DOHH2 (cell line): ENCODE results near the gene C21orf58.

Experiments
- H3F3A ChIP-seq: fragments of 200-600 bp; sonication (generic), shearing (Covaris generic); 2 replicates; pipeline ENCODE4 v1.6.0; 2016; ENCODE audit warnings: antibody characterized with exemption, mild to moderate bottlenecking; ENCODE audit not compliant: control insufficient read depth, insufficient read depth
- H3K27ac ChIP-seq: fragments of 200-600 bp; sonication (generic); 2 replicates; pipeline ENCODE4 v1.5.1; 2014; ENCODE audit warnings: low read depth, mild to moderate bottlenecking, low read length, moderate library complexity
- H3K27me3 ChIP-seq: fragments of 200-600 bp; sonication (generic); 2 replicates; pipeline ENCODE4 v1.6.1; 2014; ENCODE audit warnings: mild to moderate bottlenecking, low read length, mixed read lengths; ENCODE audit not compliant: control insufficient read depth
- H3K36me3 ChIP-seq: fragments of 200-600 bp; sonication (generic); 2 replicates; pipeline ENCODE4 v1.6.1; 2014; ENCODE audit warnings: mild to moderate bottlenecking, low read length, moderate library complexity, mixed read lengths; ENCODE audit not compliant: control insufficient read depth
- H3K4me1 ChIP-seq: fragments of 200-600 bp; sonication (generic); 2 replicates; pipeline ENCODE4 v1.6.1; 2014; ENCODE audit warnings: mild to moderate bottlenecking, low read length, mixed read lengths; ENCODE audit not compliant: control insufficient read depth
- H3K4me2 ChIP-seq: fragments of 200-600 bp; sonication (generic); 2 replicates; pipeline ENCODE4 v1.6.0; 2014; ENCODE audit warnings: mild to moderate bottlenecking, low read length, moderate library complexity
- H3K4me3 ChIP-seq: fragments of 200-600 bp; sonication (generic); 2 replicates; pipeline ENCODE4 v1.5.1; 2014; ENCODE audit warnings: mild to moderate bottlenecking, low read length, mixed read lengths
- H3K79me2 ChIP-seq: fragments of 200-600 bp; sonication (generic); 2 replicates; pipeline ENCODE4 v1.6.1; 2014; ENCODE audit warnings: mild to moderate bottlenecking, low read length, mixed read lengths; ENCODE audit not compliant: control insufficient read depth
- H3K9me2 ChIP-seq: fragments of 200-600 bp; sonication (generic); replicated peaks from 2 replicates; pipeline ENCODE4 v1.6.1; 2014; ENCODE audit warnings: mild to moderate bottlenecking, low read length, mixed read lengths; ENCODE audit not compliant: control insufficient read depth
- H3K9me3 ChIP-seq: fragments of 200-600 bp; sonication (generic); 2 replicates; pipeline ENCODE4 v1.6.1; 2014; ENCODE audit warnings: antibody characterized with exemption, low read length, mixed read lengths; ENCODE audit not compliant: control insufficient read depth, insufficient read depth
- H4K20me1 ChIP-seq: fragments of 200-600 bp; sonication (generic); 2 replicates; pipeline ENCODE4 v1.6.0; 2014; ENCODE audit warnings: low read depth, mild to moderate bottlenecking, antibody characterized with exemption, low read length, moderate library complexity; ENCODE audit not compliant: control insufficient read depth, insufficient read depth
- EZH2phosphoT487 ChIP-seq: fragments of 200-600 bp; sonication (generic); IDR thresholded peaks from 2 replicates; pipeline ENCODE4 v1.6.1; 2017; ENCODE audit warnings: borderline replicate concordance, mild to moderate bottlenecking, antibody characterized with exemption, low read length, moderate library complexity, mixed read lengths
- TF ChIP-seq, protein P1 (sequence below): fragments of 200-600 bp; sonication (generic); IDR thresholded peaks from one replicate; pipeline ENCODE4 v1.5.1; 2014; ENCODE audit warnings: antibody characterized with exemption, mild to moderate bottlenecking, low read depth, low read length; ENCODE audit not compliant: poor library complexity, severe bottlenecking

C21orf58 gene

DNA sequence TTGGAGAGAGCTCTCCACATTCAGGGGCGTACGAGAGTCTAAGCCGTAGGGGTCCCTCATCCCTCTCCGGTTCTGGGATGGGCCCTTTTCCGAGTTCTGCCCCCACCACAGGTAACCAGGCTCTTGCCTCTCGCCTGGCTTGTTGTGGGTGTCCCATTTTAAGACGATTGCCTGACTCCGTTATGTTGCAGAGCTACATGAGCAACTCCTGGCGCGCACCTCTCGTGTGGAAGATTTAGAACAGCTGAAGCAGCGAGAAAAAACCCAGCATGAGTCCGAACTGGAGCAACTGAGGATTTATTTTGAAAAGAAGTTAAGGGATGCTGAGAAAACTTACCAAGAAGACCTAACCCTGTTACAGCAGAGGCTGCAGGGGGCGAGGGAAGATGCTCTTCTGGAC, 29.2 kb upstream of the C21orf58 start:
- TF ChIP-seq, protein P1, sequence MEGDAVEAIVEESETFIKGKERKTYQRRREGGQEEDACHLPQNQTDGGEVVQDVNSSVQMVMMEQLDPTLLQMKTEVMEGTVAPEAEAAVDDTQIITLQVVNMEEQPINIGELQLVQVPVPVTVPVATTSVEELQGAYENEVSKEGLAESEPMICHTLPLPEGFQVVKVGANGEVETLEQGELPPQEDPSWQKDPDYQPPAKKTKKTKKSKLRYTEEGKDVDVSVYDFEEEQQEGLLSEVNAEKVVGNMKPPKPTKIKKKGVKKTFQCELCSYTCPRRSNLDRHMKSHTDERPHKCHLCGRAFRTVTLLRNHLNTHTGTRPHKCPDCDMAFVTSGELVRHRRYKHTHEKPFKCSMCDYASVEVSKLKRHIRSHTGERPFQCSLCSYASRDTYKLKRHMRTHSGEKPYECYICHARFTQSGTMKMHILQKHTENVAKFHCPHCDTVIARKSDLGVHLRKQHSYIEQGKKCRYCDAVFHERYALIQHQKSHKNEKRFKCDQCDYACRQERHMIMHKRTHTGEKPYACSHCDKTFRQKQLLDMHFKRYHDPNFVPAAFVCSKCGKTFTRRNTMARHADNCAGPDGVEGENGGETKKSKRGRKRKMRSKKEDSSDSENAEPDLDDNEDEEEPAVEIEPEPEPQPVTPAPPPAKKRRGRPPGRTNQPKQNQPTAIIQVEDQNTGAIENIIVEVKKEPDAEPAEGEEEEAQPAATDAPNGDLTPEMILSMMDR = no peak
- TF ChIP-seq EZH2phosphoT487 = no peak
- no peak overlapping the region for H3K27ac ChIP-seq

DNA sequence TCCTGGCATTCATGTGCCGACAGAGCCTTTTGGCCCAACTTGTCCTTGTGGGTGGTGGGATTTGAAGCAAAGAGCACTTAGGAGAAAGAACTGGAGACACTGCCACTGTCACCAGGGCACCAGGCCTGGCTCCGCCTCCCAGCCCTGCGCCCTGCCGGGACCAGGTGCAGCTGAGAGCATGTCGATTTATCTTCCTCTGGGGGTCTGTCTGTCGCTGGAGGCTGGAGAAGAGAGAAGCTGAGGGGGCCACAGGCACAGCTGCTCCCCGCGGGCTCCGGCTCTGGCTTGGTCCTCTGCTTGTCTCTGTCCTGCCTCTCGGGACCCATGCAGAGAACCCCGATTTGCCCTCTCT, 28.5 kb upstream of the C21orf58 start:
- H3K4me3 ChIP-seq = no peak overlapping the region
- H3K36me3 ChIP-seq = peaks cover 92% of the 10 kb centered on the region
- no peaks in the 10 kb centered on the region for H3K9me2 ChIP-seq
- no peaks in the 10 kb centered on the region for H3K9me3 ChIP-seq
- H3K79me2 ChIP-seq = no peaks in the 10 kb centered on the region
- no peak overlapping the region for H3K4me2 ChIP-seq
- H4K20me1 ChIP-seq = no peaks in the 10 kb centered on the region
- H3K4me1 ChIP-seq = peaks cover 17% of the 10 kb centered on the region
- H3F3A ChIP-seq = no peaks in the 10 kb centered on the region
- H3K27ac ChIP-seq = no peak overlapping the region
- TF ChIP-seq, protein P1 = no peak
- TF ChIP-seq EZH2phosphoT487 = no peak
- H3K27me3 ChIP-seq = no peaks in the 10 kb centered on the region

More for the DNA sequence above, 29.2 kb upstream of the C21orf58 start:
- Histone ChIP-seq H3K36me3 (peaks cover 92% of the 10 kb centered on the region), H4K20me1 (no peaks in the 10 kb centered on the region), H3K4me3 (no peak overlapping the region), H3K27me3 (no peaks in the 10 kb centered on the region), H3F3A (no peaks in the 10 kb centered on the region), H3K4me2 (no peak overlapping the region), H3K9me3 (no peaks in the 10 kb centered on the region), H3K79me2 (no peaks in the 10 kb centered on the region), H3K9me2 (no peaks in the 10 kb centered on the region), H3K4me1 (peaks cover 22% of the 10 kb centered on the region)

DNA sequence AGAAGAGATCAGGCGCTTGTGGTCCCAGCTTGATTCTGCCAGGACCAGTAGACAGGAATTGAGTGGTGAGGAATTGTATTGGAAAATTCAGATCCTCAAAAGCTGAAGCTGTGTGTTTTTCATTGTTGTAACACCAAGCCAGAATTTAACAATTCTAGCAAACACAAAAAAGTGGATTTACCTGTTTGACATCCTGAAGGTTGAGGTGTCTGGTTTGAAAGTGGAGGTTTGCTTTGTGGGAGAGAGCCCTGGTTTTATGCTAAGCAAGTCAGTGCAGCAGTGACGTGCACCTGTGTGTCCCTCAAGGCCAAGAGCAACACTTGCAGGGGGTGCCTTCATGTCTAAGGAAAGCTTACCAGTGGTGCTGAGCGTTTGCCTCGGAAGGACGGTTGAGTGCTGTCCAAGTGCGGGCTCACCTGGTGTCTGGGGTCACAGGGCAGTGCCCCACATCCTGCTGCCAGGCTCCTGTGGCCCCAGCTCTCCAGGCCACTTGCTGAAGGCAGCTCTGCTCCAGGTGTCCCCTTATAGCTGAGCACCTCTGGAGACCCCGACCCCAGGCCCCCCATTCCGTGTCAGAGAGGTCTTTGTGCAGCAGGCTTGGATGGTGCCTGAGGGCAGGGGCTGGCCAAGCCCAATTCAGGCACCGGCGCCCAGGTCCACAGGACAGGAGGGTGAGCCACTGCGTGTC, 27.9 kb upstream of the C21orf58 start:
- Histone ChIP-seq H4K20me1 (no peaks in the 10 kb centered on the region), H3K4me3 (no peak overlapping the region), H3K36me3 (peaks cover 92% of the 10 kb centered on the region), H3K27me3 (no peaks in the 10 kb centered on the region), H3K9me2 (no peaks in the 10 kb centered on the region), H3K4me1 (peaks cover 11% of the 10 kb centered on the region), H3F3A (no peaks in the 10 kb centered on the region), H3K4me2 (no peak overlapping the region), H3K79me2 (no peaks in the 10 kb centered on the region), H3K27ac (no peak overlapping the region), H3K9me3 (no peaks in the 10 kb centered on the region)
- no peak for TF ChIP-seq EZH2phosphoT487

DNA sequence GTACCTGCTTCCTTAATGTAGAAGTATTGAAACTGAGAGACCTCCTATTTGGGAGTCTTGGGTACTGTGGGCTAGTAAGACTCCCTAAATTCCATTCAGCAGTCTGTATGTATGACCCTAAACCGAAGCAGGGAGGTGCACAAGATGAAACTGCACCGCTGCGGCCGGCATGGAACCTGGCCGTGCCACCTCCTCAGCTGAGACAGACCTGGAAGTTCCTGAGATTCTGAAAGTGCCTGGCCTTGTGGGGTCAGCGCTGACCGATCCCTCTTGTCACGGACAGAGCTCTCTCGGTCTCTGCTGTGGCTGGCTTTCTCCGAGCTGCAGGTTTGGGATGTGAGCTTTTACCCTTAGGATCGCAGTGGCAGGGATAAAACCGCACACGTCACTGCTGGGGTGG, 27.3 kb upstream of the C21orf58 start:
- H3K4me1 ChIP-seq = peaks cover 5% of the 10 kb centered on the region
- peaks cover under 1% of the 10 kb centered on the region; the same call in 1 of the 2 replicates for H3K79me2 ChIP-seq
- no peak overlapping the region for H3K4me2 ChIP-seq
- H3K9me3 ChIP-seq = no peaks in the 10 kb centered on the region
- H3K27ac ChIP-seq = no peak overlapping the region
- H4K20me1 ChIP-seq = no peaks in the 10 kb centered on the region
- no peaks in the 10 kb centered on the region for H3F3A ChIP-seq
- no peaks in the 10 kb centered on the region for H3K27me3 ChIP-seq
- no peaks in the 10 kb centered on the region for H3K9me2 ChIP-seq
- H3K36me3 ChIP-seq = peaks cover 91% of the 10 kb centered on the region
- TF ChIP-seq EZH2phosphoT487 = no peak
- TF ChIP-seq, protein P1 = no peak
- H3K4me3 ChIP-seq = no peak overlapping the region
